Upper lobe of right lung (tissue), 1 donor: ENCODE measurements around the gene ITGA8. TPM values are rescaled to one million over a fixed set of nuclear protein-coding genes. Genes with fewer than 3 reads are reported as not detected.
"Not testable (repeated sequence)": the region's sequence is repeated elsewhere in the genome, so short reads cannot be mapped to it uniquely, and the experiment has no call there.

ENCODE experiments used
- ATAC-seq: fragments of 200-7000 bp; cut with Tn5 transposase; one replicate; pipeline ENCODE4 v1.9.1; 2020; ENCODE audit warnings: mild to moderate bottlenecking, moderate library complexity
- DNase-seq: peaks from one replicate; pipeline ENCODE4 v3.0.0-alpha.2; 2020
- H3K27ac ChIP-seq: fragments of 200-600 bp; one replicate; pipeline ENCODE4 v1.8.0; 2022
- H3K27me3 ChIP-seq: fragments of 200-600 bp; one replicate; pipeline ENCODE4 v1.8.0; 2022; ENCODE audit warnings: mild to moderate bottlenecking
- H3K36me3 ChIP-seq: fragments of 200-600 bp; one replicate; pipeline ENCODE4 v1.8.0; 2022
- H3K4me1 ChIP-seq: fragments of 200-600 bp; one replicate; pipeline ENCODE4 v1.8.0; 2022
- H3K4me3 ChIP-seq: fragments of 200-600 bp; one replicate; pipeline ENCODE4 v1.8.0; 2022; ENCODE audit warnings: mild to moderate bottlenecking
- H3K9me3 ChIP-seq: fragments of 200-600 bp; one replicate; pipeline ENCODE4 v1.8.0; 2022
- CTCF ChIP-seq: fragments of 200-600 bp; IDR thresholded peaks from one replicate; pipeline ENCODE4 v1.8.0; 2022; ENCODE audit warnings: antibody characterized with exemption
- intact Hi-C: fragments of 100-400 bp; cut with DNase I; formaldehyde crosslinking; loops from one replicate; pipeline ENCODE4 v1.11.0; 2022
- long read RNA-seq: library from polyadenylated mRNA; unstranded; transcript quantifications from one replicate; pipeline ENCODE4 v2.0.0, GENCODE V29; 2021
- total RNA-seq: library from RNA; stranded (reverse); fragmentation: NEBNext Ultra II Directional; extraction: Animal tissue kit (Norgen Biotek cat#: 25700); gene quantifications from one replicate; pipeline ENCODE4 v1.2.1, GENCODE V29; 2021
- donor health status: DM: no; HTN: yes; CAD: no; lungs with severe emphysema.

Gene ITGA8
- total RNA-seq: 33.9 TPM
- long read RNA-seq, full-length matches to known transcripts: 13 of 48 reads
- long read RNA-seq, partial matches to known transcripts: 18 of 48 reads
- long read RNA-seq, other reads (novel, unspliced or antisense): 17 of 48 reads

- H3K4me3 ChIP-seq: peak within 1 kb of the TSS; percentile 46
- H3K27me3 ChIP-seq: peaks cover 32% of the 10 kb centered on the region
- peak within 1 kb of the TSS; percentile 71 for H3K27ac ChIP-seq
- TF ChIP-seq CTCF: peak; percentile 37
- DNase-seq (peak; percentile 64), ATAC-seq (peak; percentile 68)
- intact Hi-C loops: loop anchor here (5.0 to 10.0 kb wide), 2 partner anchors 135 to 288 kb away; no protein-coding TSS in a partner anchor
- no peaks in the 10 kb centered on the region for H3K36me3 ChIP-seq
- H3K9me3 ChIP-seq: no peaks in the 10 kb centered on the region
- H3K4me1 ChIP-seq: no peaks in the 10 kb centered on the region
Measured at GRCh38 chr10:15719899-15720634, at the start of gene ITGA8. Gene ITGA8, minus strand, starts transcription at chr10:15719922. Its CDS starts 151 bp downstream, at chr10:15719771.

DNA sequence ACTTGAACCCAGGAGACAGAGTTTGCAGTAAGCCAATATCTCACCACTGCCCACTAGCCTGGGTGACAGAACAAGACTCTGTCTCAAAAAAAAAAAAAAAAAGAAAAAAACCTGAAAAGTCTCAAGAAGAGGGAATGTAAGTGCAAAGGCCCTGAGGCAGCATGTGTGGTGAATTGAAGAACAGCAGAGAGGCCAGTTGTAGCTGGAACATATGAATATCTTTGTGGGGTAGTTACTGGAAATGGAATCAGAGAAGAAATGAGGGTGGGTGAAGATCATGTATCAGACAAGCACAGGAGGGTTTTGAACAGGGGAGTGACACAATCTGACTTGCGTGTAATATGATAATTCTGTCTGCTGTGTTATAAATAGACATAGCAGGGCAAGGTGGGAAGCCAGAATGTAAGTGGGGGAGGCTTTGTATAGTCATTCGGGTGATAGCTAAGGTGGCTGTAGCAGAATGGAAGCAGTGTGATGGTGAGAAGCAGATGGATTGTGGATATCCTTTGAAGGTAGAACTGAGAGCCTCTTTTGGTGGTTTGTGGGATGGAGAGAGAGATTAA is 45.3 kb upstream of the ITGA8 start:
- intact Hi-C loops: no loop called here
- TF ChIP-seq CTCF: no peak
- no peaks in the 10 kb centered on the region for H3K36me3 ChIP-seq
- ATAC-seq (no peak), DNase-seq (no peak)
- H3K4me3 ChIP-seq: no peak overlapping the region
- H3K4me1 ChIP-seq: no peaks in the 10 kb centered on the region
- H3K27ac ChIP-seq: no peak overlapping the region
- H3K27me3 ChIP-seq: no peaks in the 10 kb centered on the region
- no peaks in the 10 kb centered on the region for H3K9me3 ChIP-seq

DNA sequence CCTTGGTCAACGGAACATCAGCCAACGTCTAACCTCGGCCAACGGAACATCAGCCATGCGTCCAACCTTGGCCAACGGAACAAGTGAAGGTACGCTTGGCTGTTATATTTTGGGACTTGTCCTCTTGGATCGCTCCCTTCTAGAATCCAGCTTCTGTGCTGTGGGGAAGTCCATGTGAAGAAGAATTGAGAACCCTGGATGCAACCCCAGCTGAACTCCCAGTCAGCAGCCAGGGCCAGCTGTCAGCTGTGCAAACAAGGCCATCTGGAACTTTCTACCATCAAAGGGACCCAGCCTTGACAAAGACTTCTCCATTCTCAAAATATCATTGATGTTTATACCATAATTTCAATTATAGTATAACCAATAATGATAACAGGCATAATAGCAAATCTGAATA is 43.3 kb upstream of the ITGA8 start:
- intact Hi-C loops: no loop called here
- Histone ChIP-seq H3K36me3 (no peaks in the 10 kb centered on the region), H3K27me3 (no peaks in the 10 kb centered on the region), H3K4me1 (no peaks in the 10 kb centered on the region), H3K27ac (no peak overlapping the region), H3K9me3 (no peaks in the 10 kb centered on the region), H3K4me3 (no peak overlapping the region)
- no peak for ATAC-seq
- DNase-seq: no peak
- TF ChIP-seq CTCF: no peak

- ATAC-seq, intact Hi-C loops, H3K27me3 ChIP-seq, H3K4me1 ChIP-seq, H3K9me3 ChIP-seq, DNase-seq, H3K27ac ChIP-seq, H3K4me3 ChIP-seq, H3K36me3 ChIP-seq: not testable (repeated sequence)
Measured at GRCh38 chr10:15762239-15762638, 42.5 kb upstream of the ITGA8 start.

- intact Hi-C loops, H3K4me3 ChIP-seq, DNase-seq, ATAC-seq, H3K27ac ChIP-seq, H3K36me3 ChIP-seq, H3K27me3 ChIP-seq, H3K4me1 ChIP-seq, H3K9me3 ChIP-seq: not testable (repeated sequence)
Measured at GRCh38 chr10:15761224-15761623, 41.5 kb upstream of the ITGA8 start.

- Histone ChIP-seq H3K27me3 (no peaks in the 10 kb centered on the region), H3K27ac (no peak overlapping the region), H3K4me3 (no peak overlapping the region), H3K9me3 (no peaks in the 10 kb centered on the region), H3K36me3 (no peaks in the 10 kb centered on the region), H3K4me1 (no peaks in the 10 kb centered on the region)
- intact Hi-C loops: no loop called here
- ATAC-seq: no peak
- no peak for DNase-seq
- TF ChIP-seq CTCF: no peak
Measured at GRCh38 chr10:15760681-15761080, 41.0 kb upstream of the ITGA8 start.
